ENCODE data around the gene PSMB11.

Gene PSMB11

DNA sequence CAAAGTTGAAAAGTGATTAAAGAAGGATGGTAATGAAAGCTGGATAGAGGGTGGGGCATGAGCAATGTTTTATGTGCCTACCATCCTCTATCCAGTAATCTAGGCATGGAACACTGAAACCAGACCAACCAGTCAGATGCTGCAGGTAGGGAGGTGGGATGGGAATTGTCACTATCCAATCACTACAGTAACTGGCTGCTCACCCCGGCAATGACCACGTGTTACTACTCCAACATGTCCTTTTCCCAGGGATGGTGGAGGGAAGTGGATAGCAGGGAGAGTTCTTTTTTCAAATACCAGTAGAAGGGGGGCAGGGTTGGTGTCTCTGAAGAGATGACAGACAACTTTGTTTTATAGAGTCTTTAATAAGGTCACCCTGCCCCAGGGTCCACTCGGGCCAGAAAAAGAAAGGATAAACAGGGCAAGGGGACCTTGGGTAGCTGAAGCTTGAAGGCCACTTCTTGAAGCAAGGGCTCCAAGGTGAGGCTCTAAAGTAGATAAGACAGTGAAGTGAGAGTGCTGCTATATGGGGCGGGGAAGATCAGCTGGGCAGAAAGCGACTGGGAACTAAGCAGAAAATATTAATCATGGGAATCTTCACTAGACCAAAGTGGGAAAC, 30.0 kb downstream of the PSMB11 start:
- Histone ChIP-seq H3K4me2 (ENCODE audit: low read length) (peak overlapping the region; percentile 6), H3K18ac (ENCODE audit: low read length) (peak overlapping the region; percentile 90), H3K56ac (ENCODE audit: low read length) (peak overlapping the region; percentile 71), H3K4me1 (ENCODE audit: control insufficient read depth, low read depth, low read length) (peaks cover 24% of the 10 kb centered on the region), H2BK120ac (ENCODE audit: low read depth, low read length) (no peak overlapping the region), H2BK15ac (replicated peaks; ENCODE audit: low read depth) (peak overlapping the region; percentile 23), H2AK5ac (ENCODE audit: low read length) (no peak overlapping the region), H3K27ac (ENCODE audit: low read depth, low read length) (peak overlapping the region; percentile 84), H3K27me3 (ENCODE audit: insufficient read depth, low read length, poor library complexity) (no peaks in the 10 kb centered on the region), H3K4ac (ENCODE audit: low read depth, low read length) (no peak overlapping the region), H3K9ac (ENCODE audit: low read length) (peak overlapping the region; percentile 31), H4K5ac (ENCODE audit: low read length) (no peak overlapping the region), H3K23ac (ENCODE audit: low read length) (no peak overlapping the region), H2BK5ac (ENCODE audit: low read length) (peak overlapping the region; percentile 60), H3K36me3 (ENCODE audit: control insufficient read depth, insufficient read depth, low read length) (peaks cover 22% of the 10 kb centered on the region), H3K79me2 (ENCODE audit: control insufficient read depth, insufficient read depth, low read length) (peaks cover 38% of the 10 kb centered on the region), H4K8ac (ENCODE audit: low read depth, low read length) (peak overlapping the region; percentile 67), H3K4me3 (ENCODE audit: low read length) (no peak overlapping the region), H3K79me1 (ENCODE audit: low read length) (peaks cover 14% of the 10 kb centered on the region)
- DNase-seq: peak; percentile 91
- no CpG with 5 or more reads among the region's 5 CpGs for WGBS (ENCODE audit: extremely low coverage, insufficient coverage, low lambda C conversion rate)

- no peak overlapping the region for H4K5ac ChIP-seq (ENCODE audit: low read length)
- H3K36me3 ChIP-seq (ENCODE audit: control insufficient read depth, insufficient read depth, low read length): peaks cover 22% of the 10 kb centered on the region
- WGBS (ENCODE audit: extremely low coverage, insufficient coverage, low lambda C conversion rate): no CpG with 5 or more reads among the region's 1 CpG
- H3K9ac ChIP-seq (ENCODE audit: low read length): no peak overlapping the region
- no peak for DNase-seq
- H3K56ac ChIP-seq (ENCODE audit: low read length): no peak overlapping the region
- H3K23ac ChIP-seq (ENCODE audit: low read length): no peak overlapping the region
- H3K79me2 ChIP-seq (ENCODE audit: control insufficient read depth, insufficient read depth, low read length): peaks cover 16% of the 10 kb centered on the region
- H3K27me3 ChIP-seq (ENCODE audit: insufficient read depth, low read length, poor library complexity): no peaks in the 10 kb centered on the region
- no peak overlapping the region for H2AK5ac ChIP-seq (ENCODE audit: low read length)
- H2BK120ac ChIP-seq (ENCODE audit: low read depth, low read length): no peak overlapping the region
- no peak overlapping the region for H4K8ac ChIP-seq (ENCODE audit: low read depth, low read length)
- no peak overlapping the region for H3K4me3 ChIP-seq (ENCODE audit: low read length)
- H2BK5ac ChIP-seq (ENCODE audit: low read length): no peak overlapping the region
- H3K18ac ChIP-seq (ENCODE audit: low read length): no peak overlapping the region
- no peak overlapping the region for H3K4ac ChIP-seq (ENCODE audit: low read depth, low read length)
- no peak overlapping the region for H3K4me2 ChIP-seq (ENCODE audit: low read length)
- H3K27ac ChIP-seq (ENCODE audit: low read depth, low read length): no peak overlapping the region
- H3K79me1 ChIP-seq (ENCODE audit: low read length): peaks cover 6% of the 10 kb centered on the region
- peaks cover 20% of the 10 kb centered on the region for H3K4me1 ChIP-seq (ENCODE audit: control insufficient read depth, low read depth, low read length)
- no peak overlapping the region for H2BK15ac ChIP-seq (replicated peaks; ENCODE audit: low read depth)
Measured at GRCh38 chr14:23074906-23075305, 32.9 kb downstream of the PSMB11 start.

DNA sequence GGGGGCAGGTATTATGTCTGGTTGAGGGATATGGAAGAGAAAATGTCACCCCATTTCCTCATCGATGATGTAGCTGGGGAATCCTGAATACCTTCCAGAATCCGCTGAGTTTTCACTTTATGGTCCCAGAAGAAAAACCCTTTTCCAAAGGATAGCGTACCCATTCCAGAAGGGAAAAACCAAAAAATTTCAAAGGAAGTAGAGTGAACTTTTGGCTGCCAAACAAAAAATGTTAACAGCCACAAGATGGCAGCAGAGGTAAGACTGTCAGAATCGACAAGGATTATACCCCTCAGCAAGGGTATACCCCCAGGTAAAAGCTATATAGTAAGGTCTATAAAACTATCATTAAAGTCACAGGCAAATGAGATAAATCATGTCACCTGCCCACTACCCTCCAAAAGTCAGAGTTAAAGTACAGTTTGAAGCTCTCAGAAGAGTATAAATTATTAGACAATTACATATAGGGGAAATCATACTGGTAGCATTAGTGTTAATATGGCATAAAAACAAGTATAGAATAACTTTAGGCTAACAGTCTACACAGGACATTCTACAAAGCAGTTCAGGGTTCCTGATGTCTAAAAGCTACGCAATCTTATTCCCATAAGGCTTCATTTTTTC, 34.9 kb downstream of the PSMB11 start:
- no peak overlapping the region for H3K4me2 ChIP-seq (ENCODE audit: low read length)
- H3K27me3 ChIP-seq (ENCODE audit: insufficient read depth, low read length, poor library complexity): no peaks in the 10 kb centered on the region
- H4K5ac ChIP-seq (ENCODE audit: low read length): no peak overlapping the region
- H3K56ac ChIP-seq (ENCODE audit: low read length): no peak overlapping the region
- H3K18ac ChIP-seq (ENCODE audit: low read length): peak overlapping the region; percentile 76
- no CpG with 5 or more reads among the region's 5 CpGs for WGBS (ENCODE audit: extremely low coverage, insufficient coverage, low lambda C conversion rate)
- H3K36me3 ChIP-seq (ENCODE audit: control insufficient read depth, insufficient read depth, low read length): peaks cover 26% of the 10 kb centered on the region
- no peak overlapping the region for H4K8ac ChIP-seq (ENCODE audit: low read depth, low read length)
- peak overlapping the region; percentile 77 for H3K27ac ChIP-seq (ENCODE audit: low read depth, low read length)
- no peak overlapping the region for H3K4me3 ChIP-seq (ENCODE audit: low read length)
- H3K9ac ChIP-seq (ENCODE audit: low read length): peak overlapping the region; percentile 26
- H3K4me1 ChIP-seq (ENCODE audit: control insufficient read depth, low read depth, low read length): peaks cover 17% of the 10 kb centered on the region
- no peak overlapping the region for H2BK15ac ChIP-seq (replicated peaks; ENCODE audit: low read depth)
- peaks cover 6% of the 10 kb centered on the region for H3K79me1 ChIP-seq (ENCODE audit: low read length)
- no peak overlapping the region for H3K23ac ChIP-seq (ENCODE audit: low read length)
- no peak overlapping the region for H2AK5ac ChIP-seq (ENCODE audit: low read length)
- no peak overlapping the region for H2BK120ac ChIP-seq (ENCODE audit: low read depth, low read length)
- peaks cover 3% of the 10 kb centered on the region for H3K79me2 ChIP-seq (ENCODE audit: control insufficient read depth, insufficient read depth, low read length)
- H2BK5ac ChIP-seq (ENCODE audit: low read length): no peak overlapping the region
- H3K4ac ChIP-seq (ENCODE audit: low read depth, low read length): no peak overlapping the region
- peak; percentile 53 for DNase-seq

GRCh38 chr14:23077962-23078361, 36.0 kb downstream of the PSMB11 start:
- Histone ChIP-seq H2BK120ac (ENCODE audit: low read depth, low read length) (peak overlapping the region; percentile 8), H3K9ac (ENCODE audit: low read length) (no peak overlapping the region), H3K27ac (ENCODE audit: low read depth, low read length) (peak overlapping the region; percentile 10), H4K5ac (ENCODE audit: low read length) (no peak overlapping the region), H3K79me2 (ENCODE audit: control insufficient read depth, insufficient read depth, low read length) (peaks cover 3% of the 10 kb centered on the region), H3K4me3 (ENCODE audit: low read length) (no peak overlapping the region), H3K4me2 (ENCODE audit: low read length) (no peak overlapping the region), H2BK15ac (replicated peaks; ENCODE audit: low read depth) (no peak overlapping the region), H2BK5ac (ENCODE audit: low read length) (no peak overlapping the region), H3K79me1 (ENCODE audit: low read length) (peaks cover 3% of the 10 kb centered on the region), H3K56ac (ENCODE audit: low read length) (no peak overlapping the region), H3K23ac (ENCODE audit: low read length) (no peak overlapping the region), H4K8ac (ENCODE audit: low read depth, low read length) (no peak overlapping the region), H3K4me1 (ENCODE audit: control insufficient read depth, low read depth, low read length) (peaks cover 8% of the 10 kb centered on the region), H3K4ac (ENCODE audit: low read depth, low read length) (no peak overlapping the region), H3K36me3 (ENCODE audit: control insufficient read depth, insufficient read depth, low read length) (peaks cover 21% of the 10 kb centered on the region), H3K18ac (ENCODE audit: low read length) (peak overlapping the region; percentile 60), H3K27me3 (ENCODE audit: insufficient read depth, low read length, poor library complexity) (no peaks in the 10 kb centered on the region), H2AK5ac (ENCODE audit: low read length) (no peak overlapping the region)
- WGBS (ENCODE audit: extremely low coverage, insufficient coverage, low lambda C conversion rate): no CpG with 5 or more reads among the region's 5 CpGs
- DNase-seq: no peak

GRCh38 chr14:23078692-23079116, 36.7 kb downstream of the PSMB11 start:
- Histone ChIP-seq H2BK5ac (ENCODE audit: low read length) (no peak overlapping the region), H3K23ac (ENCODE audit: low read length) (no peak overlapping the region), H3K4me3 (ENCODE audit: low read length) (no peak overlapping the region), H3K4me2 (ENCODE audit: low read length) (no peak overlapping the region), H2BK15ac (replicated peaks; ENCODE audit: low read depth) (no peak overlapping the region), H3K18ac (ENCODE audit: low read length) (no peak overlapping the region), H4K5ac (ENCODE audit: low read length) (no peak overlapping the region), H3K79me1 (ENCODE audit: low read length) (peaks cover 2% of the 10 kb centered on the region), H3K36me3 (ENCODE audit: control insufficient read depth, insufficient read depth, low read length) (peaks cover 21% of the 10 kb centered on the region), H4K8ac (ENCODE audit: low read depth, low read length) (no peak overlapping the region), H3K4me1 (ENCODE audit: control insufficient read depth, low read depth, low read length) (peaks cover 7% of the 10 kb centered on the region), H3K27ac (ENCODE audit: low read depth, low read length) (no peak overlapping the region), H3K79me2 (ENCODE audit: control insufficient read depth, insufficient read depth, low read length) (peaks cover 3% of the 10 kb centered on the region), H3K56ac (ENCODE audit: low read length) (no peak overlapping the region), H2AK5ac (ENCODE audit: low read length) (no peak overlapping the region), H3K27me3 (ENCODE audit: insufficient read depth, low read length, poor library complexity) (no peaks in the 10 kb centered on the region), H2BK120ac (ENCODE audit: low read depth, low read length) (no peak overlapping the region), H3K4ac (ENCODE audit: low read depth, low read length) (no peak overlapping the region), H3K9ac (ENCODE audit: low read length) (peak overlapping the region; percentile 28)
- whole genome bisulfite sequencing (ENCODE audit: extremely low coverage, insufficient coverage, low lambda C conversion rate): no CpG with 5 or more reads among the region's 2 CpGs
- DNase-seq: peak; percentile 68
